Kasumi-1 (cell line): ENCODE results near the gene WDR27.
"Not testable (repeated sequence)": the region's sequence is repeated elsewhere in the genome, so short reads cannot be mapped to it uniquely, and the experiment has no call there.

Experiments used
- DNase-seq, 2 experiments: peaks; one replicate each; lab custom pipeline; 2025; lab: John Stamatoyannopoulos, UW

WDR27 gene

DNA sequence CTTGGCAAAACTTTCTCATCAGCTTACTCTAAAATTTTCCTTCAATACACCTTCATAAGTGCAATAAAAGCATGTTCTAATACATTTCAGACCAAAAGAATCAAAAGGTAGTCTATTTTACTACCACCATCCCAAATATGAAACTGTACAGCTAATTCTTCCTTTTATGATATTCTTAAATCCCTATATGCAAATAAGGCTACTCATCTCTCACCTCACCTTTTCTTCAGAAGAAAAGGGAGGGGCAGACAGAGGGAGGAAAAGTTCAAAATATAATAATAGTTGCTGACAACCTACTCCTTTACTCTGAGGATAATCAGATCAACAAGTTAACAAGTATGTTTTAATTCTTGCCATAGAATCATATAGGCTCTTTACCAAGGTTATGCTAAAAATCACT is 7.5 kb upstream of the WDR27 start:
- no peak for DNase-seq

DNA sequence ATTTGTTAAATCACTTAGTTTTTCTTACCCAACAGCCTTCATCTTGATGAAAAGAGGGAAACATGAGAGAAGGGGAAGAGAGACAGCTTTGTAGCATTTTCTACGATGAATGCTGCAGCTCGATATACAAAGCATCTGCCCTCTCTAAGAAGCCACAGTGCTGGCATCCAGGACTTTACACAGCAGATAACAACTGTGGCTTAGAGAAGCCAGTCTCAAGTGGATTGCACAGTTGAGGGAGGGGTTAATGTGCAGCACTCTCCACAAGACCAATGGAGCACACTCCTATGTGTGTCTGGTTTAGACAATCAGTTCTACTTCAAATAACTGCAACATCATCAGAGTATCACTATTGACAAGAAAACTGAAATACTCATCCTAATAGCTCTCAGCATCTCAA is 5.9 kb upstream of the WDR27 start:
- no peak for DNase-seq

DNA sequence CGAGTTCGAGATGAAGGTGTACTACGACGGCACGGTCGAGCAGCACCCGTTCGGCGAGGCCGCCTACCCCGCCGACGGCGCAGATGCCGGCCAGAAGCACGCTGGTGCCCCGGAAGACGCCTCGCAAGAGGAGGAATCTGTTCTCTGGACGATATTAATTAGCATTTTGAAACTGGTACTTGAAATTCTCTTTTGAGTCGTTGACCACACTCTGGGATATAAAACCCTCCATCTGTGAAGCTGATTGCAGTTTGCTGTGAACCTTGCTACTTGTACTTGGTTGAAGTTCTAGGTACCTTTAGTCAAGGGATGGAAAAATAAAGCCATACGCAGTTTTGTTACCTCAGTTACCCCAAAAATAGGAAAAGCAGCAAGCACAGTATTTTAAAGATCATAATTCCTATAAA is 1.0 kb upstream of the WDR27 start:
- DNase-seq = peak; percentile 16 to 36

DNA sequence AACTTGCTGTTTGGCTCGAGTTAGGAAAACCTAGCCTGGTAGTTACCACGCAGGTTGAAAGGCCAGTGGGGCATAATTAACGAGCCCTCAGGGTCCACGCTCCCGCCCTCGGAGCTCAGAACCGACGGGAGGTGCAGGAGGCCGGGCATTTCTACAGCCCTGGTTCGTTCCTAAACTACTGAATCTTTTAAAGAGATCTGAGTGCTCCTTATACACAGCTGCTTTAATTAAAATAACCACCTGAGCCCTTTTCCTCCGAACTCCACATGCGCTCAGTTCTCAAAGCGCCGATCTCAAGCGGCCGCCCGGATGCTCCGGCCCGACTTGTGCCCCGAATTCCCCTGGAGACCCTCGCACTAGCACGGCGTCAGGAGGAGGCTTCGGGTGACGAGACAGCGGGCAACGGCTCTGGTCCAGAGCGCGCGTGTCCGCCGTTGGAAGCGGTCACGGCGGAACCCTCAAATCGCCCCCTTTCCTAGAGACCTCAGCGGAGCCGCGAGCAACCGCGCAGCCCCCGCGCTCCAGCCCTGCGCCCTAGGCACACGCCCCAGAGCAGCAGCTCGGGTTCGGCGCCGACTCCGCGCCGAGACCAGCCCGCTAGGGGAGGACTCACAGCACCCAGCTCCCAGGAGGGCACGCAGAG is 397 bp downstream of the WDR27 start:
- peak; percentile 37 to 57 for DNase-seq

DNA sequence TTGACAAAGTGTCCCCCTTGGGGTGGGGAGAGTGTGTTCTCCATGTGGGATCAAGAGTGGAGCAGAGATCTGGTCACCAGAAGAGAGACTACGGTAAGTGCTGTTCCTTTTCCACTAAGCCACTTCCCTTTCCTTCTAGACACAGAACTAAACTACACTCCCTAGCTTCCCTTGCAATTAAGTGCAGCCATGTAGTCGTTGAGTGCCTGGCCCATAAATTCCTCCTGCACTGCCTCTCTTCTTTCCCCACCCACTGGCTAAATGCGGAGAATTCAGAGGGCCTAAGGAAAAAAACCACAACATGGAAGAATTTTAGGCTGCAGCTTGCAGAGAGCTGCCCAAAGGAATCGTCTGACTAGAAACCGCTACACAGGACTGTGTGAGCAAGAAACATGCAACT is 1.5 kb downstream of the WDR27 start:
- peak; percentile 83 to 88 for DNase-seq

DNA sequence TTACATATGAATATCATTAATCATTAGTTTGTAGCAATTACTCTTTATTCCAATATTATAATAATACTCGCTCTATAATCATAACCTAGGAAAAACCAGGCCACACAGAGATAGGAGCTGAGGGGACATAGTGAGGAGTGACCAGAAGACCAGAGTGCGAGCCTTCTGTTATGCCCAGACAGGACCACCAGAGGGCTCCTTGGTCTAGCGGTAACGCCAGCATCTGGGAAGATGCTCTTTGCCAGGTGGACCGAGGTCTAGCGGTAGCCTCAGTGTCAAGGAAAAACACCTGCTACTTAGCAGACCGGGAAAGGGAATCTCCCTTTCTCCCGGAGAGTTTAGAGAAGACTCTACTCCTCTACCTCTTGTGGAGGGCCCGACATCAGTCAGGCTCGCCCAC is 4.7 kb downstream of the WDR27 start:
- DNase-seq = not testable (repeated sequence)

DNA sequence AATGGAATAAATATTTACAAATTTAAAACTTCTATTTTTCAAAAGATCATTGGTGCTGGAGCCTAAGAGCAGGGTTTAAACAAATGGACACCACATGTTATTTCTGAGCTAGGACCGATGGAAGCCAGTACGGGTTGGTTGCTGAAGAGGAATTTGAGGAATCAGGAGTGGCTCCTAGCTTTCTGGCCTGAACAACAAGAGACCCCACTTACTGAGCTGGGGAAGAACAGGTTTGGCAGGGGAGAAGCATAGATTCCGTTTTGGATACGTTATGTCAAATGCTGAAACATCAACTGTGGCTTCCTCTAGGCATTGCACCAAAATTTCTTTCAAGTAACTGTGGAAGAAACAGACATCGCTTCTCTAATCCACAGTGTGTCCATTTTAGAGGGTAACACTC is 6.7 kb downstream of the WDR27 start:
- DNase-seq = no peak

DNA sequence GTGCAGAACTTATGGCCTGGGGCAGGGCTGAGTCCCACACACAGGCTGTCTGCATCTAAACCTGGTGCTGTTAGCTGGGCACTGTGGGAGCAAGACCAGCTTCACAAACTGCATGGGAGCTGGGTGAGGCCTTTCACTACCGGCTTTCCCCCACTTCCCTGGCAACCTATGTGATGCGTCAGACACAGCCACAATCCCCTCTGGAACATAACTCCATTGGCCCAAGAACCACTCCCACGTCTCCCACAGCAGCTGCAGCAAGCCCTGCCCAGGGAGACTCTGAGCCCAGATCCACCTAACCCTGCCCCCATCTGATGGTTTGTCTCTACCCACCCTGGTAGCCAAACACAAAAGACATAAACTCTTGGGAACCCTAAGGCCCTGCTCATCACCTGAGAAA is 9.3 kb downstream of the WDR27 start:
- DNase-seq = peak in 1 of 2 experiments; percentile 9

DNA sequence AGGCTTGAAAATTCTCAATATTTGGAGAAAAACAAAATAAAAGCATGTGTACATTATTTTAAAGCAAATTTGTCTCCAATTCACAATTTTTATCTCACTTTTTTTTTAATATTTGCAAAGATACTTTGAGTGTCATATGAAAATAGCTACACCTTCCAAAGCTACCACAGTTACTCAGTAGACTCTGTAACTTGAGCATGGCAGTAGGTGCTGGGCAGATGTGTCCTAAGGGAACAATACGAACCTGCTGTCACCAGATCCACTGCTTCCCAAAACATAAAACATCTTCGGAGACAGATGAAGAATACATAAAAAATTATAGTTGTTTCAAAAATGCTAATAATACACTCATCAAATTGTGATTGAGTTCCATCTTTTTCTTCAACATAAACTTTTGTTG is 10.6 kb downstream of the WDR27 start:
- DNase-seq = no peak

DNA sequence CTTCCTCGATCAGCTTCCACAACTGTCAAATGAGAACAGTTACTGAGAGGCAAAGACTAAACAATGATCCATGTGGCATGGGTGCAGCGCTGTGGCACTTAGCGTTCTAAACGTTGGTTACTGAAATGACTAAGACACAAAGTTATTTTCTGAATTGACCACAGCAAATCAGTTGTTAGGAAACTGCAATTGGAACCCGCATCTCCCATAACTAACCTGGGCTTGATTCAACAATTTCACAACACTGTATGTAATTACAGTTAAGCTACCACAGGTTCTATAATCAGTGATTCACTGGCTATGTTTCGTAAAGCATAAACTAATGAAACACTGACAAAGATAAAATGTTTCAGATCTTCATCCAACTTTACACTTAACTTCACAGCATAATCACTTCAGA is 12.5 kb downstream of the WDR27 start:
- DNase-seq = no peak

DNA sequence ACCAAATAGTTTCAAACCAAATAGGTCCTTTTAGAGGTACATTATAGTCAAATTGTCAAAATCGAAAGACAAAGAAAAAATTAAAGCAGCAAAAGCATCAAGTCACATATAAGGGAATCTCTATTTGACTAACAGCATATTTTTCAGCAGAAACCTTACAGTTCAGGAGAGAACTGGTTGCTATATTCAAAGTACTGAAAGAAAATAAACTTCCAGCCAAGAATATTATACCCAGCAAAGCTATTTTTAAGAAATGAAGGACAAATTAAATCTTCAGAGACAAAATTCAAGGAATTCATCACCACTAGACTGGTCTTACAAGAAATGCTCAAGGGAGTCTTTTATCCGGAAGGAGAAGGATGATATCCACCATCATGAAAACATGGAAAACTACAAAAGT is 16.0 kb downstream of the WDR27 start:
- no peak for DNase-seq

DNA sequence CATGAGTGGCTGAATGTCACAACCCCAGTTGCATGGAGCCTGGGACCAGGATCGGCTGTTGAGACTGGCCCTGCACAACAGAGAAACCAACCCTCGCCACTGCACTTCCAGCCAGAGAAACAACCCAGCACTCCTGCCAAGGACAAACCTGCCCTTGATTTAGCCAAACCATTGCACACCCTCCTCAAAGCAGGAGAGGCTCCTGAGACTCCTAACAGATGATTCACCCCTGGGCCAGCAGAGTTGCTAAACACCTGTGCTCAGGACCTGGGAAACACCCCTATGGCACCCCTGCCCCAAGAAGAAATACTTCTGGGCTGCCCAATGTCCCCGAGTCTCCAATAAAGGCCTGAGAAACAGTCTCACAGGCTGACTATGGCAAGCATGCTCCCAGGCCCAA is 17.8 kb downstream of the WDR27 start:
- DNase-seq = no peak

DNA sequence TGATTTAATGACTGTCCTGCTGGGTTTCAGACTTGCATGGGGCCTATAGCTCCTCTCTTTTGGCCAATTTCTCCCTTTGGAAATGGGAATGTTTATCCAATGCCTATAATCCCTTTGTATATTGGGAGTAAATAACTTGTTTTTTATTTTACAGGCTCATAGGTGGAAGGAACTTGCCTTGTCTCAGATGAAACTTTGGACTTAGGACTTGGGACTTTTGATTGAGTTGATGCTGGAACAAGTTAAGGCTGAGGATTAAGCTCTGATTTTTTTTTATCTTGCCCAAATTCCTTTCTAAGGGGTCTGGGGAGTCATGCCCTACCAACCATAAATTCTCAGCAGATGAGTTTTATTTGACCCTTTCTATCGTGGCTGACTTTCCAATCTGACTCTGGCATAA is 23.5 kb downstream of the WDR27 start:
- DNase-seq = no peak

DNA sequence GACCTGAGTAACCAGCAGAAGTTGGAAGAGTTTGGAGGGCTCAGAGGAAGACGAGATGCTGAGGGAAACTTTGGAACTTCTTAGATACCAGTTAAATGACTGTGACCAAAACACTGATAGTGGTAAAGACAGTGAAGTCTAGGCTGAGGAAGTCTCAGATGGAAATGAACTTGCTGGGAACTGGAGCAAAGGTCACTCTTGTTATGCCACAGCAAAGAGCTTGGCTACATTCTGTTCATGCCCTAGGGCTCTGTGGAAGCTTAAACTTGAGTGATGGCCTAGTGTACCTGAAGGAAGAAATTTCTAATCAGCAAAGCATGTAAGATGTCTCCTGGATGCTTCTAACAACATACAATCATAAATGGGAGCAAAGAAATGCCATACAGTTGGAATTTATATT is 24.7 kb downstream of the WDR27 start:
- DNase-seq = no peak

DNA sequence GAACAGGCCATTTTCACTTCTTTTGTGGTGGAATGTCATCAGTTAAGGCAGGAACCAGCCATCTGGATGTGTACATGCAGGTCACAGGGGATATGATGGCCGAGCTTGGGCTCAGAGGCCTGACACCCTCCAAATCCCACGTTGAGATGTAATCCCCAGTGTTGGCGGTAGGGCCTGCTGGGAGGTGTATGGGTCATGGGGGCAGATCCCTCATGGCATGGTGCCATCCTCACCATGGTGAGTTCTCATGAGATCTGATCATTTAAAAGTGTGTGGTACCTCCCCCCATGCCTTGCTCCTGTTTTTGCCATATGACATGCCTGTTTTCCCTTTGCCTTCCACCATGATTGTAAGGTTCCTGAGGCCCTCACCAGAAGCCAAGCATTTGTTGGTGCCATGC is 26.8 kb downstream of the WDR27 start:
- no peak for DNase-seq

DNA sequence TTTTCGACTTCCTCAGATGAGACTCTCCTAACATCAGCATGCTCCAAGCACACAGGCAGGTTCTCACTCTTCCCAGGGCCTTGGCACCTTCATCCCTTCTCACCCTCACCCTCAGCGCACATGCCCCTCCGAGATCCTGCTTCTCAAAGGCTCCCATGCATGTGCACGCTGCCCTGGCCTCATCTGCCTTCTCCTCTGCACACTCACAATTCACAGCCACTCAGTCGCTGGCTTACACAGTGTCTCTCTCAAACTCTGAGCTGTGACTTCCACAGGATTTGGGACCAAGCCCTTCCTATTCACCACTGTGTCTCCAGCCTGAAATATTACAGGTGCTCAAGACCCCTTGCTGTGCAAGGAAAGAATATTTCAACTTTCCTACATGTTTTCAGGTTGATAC is 30.3 kb downstream of the WDR27 start:
- no peak for DNase-seq

DNA sequence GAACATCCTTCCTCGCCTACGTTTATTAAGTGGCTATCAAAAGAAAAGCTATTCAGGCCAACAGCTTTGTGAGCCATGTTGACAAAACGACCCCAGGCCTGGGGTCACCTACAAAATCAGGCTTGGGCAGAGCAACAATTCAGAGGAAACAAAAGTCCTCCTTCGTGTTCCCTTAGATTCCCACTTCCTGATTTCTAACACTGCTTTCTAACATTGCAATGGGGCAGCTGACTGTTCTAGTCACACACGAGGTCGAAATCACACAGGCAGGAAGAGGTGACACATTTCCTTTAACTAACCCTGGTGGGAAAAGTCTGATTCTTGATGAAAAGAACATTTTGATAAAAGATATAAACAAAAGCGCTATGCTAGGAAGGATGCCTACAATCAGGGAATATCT is 31.9 kb downstream of the WDR27 start:
- DNase-seq = peak; percentile 73 to 78

DNA sequence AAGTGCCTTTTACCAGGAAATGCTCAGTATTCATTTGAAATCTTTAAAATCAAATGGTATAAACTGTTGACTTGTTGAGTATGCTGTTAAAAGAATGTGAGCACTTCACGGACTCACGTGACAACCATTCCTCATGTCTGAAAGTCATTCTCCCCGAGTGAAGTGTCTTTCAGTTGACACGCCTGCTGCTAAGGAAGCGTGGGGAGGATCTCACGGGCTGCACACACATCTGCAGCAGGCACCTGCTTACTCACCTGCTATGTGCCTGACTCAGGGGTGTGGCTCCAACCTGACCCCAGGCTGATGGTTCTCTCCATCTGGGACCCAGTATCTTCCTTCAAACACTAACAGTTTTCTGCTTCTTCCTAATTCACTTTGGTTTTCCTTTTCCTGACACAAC is 32.7 kb downstream of the WDR27 start:
- no peak for DNase-seq

DNA sequence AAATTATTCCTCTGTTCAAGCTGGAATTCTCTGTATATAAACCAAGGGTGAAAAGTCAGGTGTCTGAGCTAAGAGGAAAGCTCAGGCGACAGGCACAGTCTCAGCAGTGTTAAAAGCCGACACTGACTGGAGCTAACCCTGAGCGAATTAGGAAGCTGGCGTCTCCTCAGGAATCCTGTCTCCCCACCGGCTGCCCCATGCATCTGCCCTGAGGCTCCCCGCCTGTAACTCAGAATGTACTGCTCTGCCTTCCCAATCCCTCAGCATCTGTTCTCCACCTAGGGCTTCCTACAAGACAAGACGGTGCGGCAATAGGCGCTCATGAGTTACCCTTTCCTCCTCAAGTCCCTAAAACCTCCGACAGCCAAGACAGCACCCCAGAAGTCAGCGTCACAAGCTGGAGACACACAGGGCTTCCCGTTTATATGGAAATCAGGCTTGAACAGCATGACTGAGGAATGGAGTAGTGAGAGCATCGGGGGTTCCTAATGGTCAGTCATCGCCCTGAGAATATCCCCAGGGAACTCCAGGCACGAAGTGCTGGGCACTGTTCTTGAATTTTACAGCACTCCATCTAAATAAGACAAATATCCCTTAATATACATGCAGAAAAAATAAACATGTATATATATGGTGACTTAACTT is 33.5 kb downstream of the WDR27 start:
- DNase-seq = no peak

DNA sequence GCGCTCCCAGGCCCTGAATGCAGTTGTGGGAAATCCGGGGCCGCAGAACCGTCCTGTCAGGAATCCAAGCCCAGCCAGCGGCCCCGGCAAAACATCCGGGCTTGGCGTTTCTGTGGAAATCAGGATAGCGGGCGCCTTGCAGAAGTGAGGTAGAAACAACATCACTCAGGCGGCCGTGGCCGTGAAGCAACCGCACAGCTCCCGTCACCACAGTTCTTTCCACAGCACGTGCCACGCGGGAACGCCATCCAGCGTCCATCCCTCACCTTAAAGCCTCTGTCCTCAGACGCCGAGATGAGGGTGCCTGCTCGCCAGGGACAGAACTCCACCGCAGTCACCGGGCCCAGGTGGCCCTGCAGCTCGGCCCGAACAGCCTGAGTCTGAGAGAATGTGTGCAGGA is 34.1 kb downstream of the WDR27 start:
- no peak for DNase-seq

DNA sequence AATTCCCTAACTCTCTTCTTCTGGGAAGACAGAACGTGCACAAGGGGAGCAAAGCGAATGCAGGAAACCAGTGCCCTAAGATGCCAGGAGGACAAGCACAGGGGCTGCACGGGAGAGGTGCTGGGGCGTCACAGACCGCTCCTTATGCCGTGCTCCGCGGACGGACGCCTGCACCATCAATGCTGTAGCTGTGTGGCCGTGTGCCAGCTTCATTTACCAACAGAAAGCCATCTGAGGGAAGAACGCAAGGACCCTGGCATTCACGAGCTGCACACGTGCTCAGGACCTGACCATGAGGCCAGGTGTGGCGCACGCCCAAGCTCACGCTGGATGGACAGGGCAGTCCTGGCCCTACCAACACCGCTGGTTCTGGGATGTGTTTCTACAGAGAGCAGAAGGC is 35.4 kb downstream of the WDR27 start:
- no peak for DNase-seq

DNA sequence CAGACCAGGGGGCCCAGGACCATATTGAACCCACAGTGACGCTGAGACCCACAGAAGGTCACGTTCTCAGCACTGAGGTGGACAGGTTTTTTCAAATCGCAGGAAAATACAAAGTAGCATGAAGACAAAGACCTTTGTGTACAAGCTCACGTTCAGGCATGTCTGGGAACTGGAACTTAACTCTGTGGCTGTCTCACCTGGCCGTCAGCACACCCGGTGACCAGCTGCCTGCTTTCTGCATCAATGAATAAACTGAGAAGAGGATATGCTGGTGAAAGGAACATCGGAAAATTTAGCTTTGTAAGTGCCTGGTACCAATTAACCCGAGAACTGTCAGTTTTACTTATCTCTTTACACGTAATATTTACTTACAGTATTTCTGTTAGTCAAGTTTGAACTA is 36.5 kb downstream of the WDR27 start:
- no peak for DNase-seq

DNA sequence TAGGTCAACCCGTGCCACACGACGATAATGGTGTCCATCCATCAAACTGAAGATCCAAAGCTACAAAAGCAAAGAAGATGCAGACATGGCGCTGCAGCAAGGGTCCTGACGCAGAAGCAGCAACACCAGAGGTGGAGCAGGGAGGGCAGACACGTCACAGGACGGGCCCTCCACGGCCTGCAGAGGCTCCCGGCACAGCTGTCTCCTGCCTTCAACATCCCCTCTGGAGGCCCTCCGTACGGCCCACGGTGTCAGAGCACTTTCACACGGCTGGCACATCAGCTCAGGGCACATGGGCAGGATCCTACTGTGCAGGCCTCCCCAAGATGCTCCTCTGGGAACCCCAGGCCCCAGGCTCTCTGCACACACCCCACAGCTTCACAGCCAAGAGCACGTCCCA is 37.6 kb downstream of the WDR27 start:
- no peak for DNase-seq

DNA sequence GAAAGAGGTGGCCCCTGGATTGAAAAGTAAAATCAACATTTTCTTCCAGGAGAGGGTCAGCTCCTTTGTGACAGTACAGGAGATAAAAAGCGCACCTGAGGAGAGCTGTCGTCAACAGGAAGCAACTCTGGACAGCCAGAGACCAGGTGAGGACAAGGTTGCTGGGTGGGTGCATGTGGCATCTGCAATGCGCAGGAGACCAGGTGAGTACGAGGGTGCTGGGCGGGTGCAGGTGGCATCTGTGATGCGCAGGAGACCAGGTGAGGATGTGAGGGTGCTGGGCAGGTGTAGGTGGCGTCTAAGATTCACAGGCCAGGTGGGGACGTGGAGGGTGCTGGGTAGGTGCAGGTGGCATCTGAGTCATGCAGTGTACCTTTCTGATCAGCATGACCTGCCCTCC is 38.4 kb downstream of the WDR27 start:
- DNase-seq = no peak
